Endothelial cell of umbilical vein (primary cell): Measurements from ENCODE around the gene MFSD1.

Experiments
- CTCF ChIP-seq, 2 donors: IDR thresholded peaks; 1 replicate in 1 of 2; 2 replicates in 1 of 2; pipeline ENCODE4 v1.5.1; 2011; ENCODE audit warnings: low read length in 2 of 2, mild to moderate bottlenecking in 2 of 2, moderate library complexity in 2 of 2, control low read depth in 1 of 2, inconsistent platforms in 1 of 2, low read depth in 1 of 2; ENCODE audit not compliant: insufficient read depth in 1 of 2; ENCODE audit errors: extremely low read depth in 1 of 2
- EZH2 ChIP-seq: IDR thresholded peaks from 2 replicates; pipeline ENCODE4 v1.6.1; 2012; ENCODE audit warnings: borderline replicate concordance, low read depth, mild to moderate bottlenecking, moderate library complexity, low read length, inconsistent platforms; ENCODE audit not compliant: severe bottlenecking
- POLR2A ChIP-seq: IDR thresholded peaks from 2 replicates; pipeline ENCODE4 v1.6.1; 2012; ENCODE audit warnings: low read depth, mild to moderate bottlenecking, control low read depth, low read length

GRCh38 chr3:158841387-158841786 lies 39.5 kb downstream of the MFSD1 start:
- TF ChIP-seq CTCF (IDR thresholded peaks at IDR 0.05; ENCODE audit: extremely low read depth in 1 of 2, insufficient read depth in 1 of 2, low read depth in 1 of 2, low read length in 2 of 2) (no peak), POLR2A (no peak), EZH2 (no peak)
